Hematopoietic multipotent progenitor cell treated with erythropoietin and hydrocortisone succinate and interleukin-3 and kit ligand, for 6 days (in vitro differentiated cells): Measurements from ENCODE around the gene FUT4.
"Not testable (repeated sequence)": the region's sequence is repeated elsewhere in the genome, so short reads cannot be mapped to it uniquely, and the experiment has no call there.

Experiments used
- DNase-seq: peaks from one replicate; pipeline ENCODE4 v3.0.0-alpha.2; 2015

Gene FUT4

DNA sequence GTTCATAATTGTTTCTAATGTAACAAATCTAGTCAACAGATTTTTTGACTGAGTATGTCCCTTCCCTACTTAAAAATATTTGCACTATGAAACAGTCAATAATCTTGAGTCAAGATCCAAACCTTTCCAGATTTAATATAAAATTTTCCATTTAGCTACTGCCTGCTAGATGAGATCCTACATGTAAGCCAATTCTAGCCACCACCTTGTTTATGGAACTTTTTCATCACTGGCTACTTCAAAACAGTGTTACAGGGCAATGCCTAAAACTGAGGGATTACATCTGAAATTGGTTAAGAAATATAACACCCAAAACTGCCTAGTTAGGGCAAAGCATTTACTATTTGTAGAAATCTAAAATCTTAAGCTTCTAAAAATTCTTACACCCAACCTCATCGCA is 10.5 kb upstream of the FUT4 start:
- no peak for DNase-seq

DNA sequence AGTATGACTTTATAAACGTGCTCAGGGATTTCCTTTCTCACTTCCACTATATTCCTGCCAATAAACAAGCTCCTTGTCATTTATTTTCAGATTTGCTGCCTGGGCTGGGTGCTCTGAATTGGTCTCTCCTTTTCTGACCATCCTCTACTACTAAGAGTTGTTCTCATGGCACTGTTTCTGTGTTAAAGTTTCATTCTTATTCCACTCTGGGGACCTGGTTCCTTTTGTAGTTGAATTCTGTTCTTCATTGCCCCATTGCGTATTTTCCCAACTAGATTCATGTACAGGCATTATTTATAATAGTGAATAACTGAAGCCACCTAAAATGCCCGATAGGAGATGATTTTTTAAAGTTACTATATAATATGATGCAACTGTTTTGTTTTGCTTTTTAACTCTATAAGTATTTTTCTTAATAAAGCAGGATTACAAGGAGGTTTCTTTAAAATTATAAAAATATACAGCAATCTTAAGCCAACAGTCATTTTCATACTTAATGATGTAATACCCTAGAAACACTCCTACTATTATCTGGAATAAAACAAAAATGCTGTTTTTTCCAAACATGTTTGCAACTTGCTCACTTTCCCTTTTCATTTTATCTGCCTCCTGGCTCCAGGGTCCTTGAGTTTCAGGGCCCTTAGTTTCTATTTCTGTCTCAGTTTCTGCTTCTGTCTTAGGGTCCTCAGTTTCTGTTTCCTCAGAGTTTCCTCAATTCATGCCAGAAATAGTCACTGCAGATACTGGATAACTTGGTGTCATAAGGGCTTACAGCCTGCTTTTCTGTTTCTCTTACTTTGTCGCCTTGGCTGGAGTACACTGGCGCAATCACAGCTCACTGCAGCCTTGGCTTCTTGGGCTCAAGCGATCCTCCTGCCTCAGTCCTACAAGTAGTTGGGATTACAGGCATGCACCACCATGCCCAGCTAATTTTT is 9.8 kb upstream of the FUT4 start:
- no peak for DNase-seq

DNA sequence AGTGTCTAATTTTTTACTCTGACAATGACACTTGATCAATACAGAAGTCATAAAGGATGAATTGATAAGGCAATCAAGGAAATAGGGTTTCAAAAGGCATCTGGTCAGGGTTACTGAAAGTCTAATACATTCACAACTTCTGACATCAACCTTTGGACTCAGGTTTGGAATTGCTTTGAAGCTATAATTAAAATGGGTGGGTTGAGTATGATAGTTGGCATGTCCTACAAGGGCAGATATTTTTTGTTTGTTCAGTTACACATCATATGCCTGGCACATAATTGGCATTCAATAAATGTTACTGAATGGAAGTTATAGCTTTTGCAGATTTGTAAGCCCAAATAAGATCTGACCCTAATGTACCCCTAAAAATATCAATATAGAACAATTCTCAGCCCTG is 7.3 kb upstream of the FUT4 start:
- DNase-seq, result no peak

DNA sequence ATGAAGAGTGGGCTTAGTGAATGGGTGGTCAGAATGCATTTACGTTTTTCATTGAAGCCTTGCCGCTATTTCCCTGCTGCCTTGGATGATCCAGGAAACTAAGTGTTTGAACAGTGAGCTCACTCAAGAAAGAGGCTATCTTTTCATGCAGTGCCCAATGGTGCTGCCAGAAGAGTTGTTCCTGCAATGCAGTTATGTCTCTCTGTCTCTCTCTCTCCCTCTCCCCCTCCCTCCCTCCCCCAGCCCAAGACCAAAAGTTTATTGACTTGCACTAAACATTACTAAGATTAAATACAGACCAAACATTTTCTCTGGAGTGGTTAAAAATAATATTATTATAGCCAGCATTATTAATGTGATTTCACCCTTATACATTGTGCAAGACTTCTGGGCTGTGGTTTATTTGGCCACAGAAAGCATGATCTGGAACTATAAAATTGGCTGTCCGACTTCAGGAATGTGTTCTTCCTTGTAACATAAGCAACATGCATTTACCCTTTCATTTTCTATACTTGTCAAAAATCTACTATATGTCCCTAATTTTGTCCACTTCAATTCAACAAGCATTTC is 6.6 kb upstream of the FUT4 start:
- DNase-seq, result no peak

DNA sequence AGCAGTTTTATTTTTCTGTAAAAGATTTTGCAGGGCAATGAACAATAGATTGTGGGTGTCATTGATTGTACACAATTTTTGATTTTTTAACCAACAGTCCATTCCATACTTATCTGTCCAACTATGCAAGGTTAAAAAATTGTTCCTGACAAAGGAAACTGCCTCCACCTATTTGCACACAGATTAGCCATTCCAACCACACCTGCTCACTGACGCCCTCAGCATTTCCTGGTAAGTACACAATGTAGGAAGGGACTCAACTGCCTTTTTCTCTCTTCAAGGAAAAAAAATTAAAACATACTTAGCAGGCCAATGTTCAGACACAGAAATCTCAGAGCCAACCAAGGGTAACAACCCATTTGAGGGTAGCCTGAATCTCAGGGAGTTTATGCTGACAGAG is 4.3 kb upstream of the FUT4 start:
- no peak for DNase-seq

DNA sequence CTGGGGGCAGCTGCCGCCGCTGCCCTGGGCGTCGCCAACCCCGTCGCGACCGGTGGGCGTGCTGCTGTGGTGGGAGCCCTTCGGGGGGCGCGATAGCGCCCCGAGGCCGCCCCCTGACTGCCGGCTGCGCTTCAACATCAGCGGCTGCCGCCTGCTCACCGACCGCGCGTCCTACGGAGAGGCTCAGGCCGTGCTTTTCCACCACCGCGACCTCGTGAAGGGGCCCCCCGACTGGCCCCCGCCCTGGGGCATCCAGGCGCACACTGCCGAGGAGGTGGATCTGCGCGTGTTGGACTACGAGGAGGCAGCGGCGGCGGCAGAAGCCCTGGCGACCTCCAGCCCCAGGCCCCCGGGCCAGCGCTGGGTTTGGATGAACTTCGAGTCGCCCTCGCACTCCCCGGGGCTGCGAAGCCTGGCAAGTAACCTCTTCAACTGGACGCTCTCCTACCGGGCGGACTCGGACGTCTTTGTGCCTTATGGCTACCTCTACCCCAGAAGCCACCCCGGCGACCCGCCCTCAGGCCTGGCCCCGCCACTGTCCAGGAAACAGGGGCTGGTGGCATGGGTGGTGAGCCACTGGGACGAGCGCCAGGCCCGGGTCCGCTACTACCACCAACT is 1.0 kb downstream of the FUT4 start:
- DNase-seq, result peak; percentile 32

DNA sequence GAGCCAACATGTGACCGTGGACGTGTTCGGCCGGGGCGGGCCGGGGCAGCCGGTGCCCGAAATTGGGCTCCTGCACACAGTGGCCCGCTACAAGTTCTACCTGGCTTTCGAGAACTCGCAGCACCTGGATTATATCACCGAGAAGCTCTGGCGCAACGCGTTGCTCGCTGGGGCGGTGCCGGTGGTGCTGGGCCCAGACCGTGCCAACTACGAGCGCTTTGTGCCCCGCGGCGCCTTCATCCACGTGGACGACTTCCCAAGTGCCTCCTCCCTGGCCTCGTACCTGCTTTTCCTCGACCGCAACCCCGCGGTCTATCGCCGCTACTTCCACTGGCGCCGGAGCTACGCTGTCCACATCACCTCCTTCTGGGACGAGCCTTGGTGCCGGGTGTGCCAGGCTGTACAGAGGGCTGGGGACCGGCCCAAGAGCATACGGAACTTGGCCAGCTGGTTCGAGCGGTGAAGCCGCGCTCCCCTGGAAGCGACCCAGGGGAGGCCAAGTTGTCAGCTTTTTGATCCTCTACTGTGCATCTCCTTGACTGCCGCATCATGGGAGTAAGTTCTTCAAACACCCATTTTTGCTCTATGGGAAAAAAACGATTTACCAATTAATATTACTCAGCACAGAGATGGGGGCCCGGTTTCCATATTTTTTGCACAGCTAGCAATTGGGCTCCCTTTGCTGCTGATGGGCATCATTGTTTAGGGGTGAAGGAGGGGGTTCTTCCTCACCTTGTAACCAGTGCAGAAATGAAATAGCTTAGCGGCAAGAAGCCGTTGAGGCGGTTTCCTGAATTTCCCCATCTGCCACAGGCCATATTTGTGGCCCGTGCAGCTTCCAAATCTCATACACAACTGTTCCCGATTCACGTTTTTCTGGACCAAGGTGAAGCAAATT is 1.8 kb downstream of the FUT4 start:
- DNase-seq, result no peak

DNA sequence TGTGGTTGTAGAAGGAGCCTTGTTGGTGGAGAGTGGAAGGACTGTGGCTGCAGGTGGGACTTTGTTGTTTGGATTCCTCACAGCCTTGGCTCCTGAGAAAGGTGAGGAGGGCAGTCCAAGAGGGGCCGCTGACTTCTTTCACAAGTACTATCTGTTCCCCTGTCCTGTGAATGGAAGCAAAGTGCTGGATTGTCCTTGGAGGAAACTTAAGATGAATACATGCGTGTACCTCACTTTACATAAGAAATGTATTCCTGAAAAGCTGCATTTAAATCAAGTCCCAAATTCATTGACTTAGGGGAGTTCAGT is 2.4 kb downstream of the FUT4 start:
- no peak for DNase-seq

DNA sequence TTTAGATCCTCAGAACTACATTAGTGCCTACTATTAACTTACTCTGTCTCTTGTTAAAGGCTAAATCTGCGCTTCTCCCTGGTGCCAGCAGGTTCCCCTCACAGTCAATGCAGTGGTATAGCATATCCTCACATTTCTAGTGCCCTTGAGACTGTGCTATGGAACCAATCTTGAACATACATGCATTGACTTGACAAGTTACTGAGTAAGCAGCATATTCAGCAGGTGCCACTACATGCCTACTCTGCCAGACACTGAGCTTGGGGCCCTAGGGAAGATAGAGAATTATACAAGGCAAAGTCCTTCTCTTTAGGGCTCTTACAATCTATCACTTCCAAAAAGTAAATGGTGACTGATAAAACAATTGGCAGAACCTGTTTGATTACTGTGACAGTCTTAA is 3.2 kb downstream of the FUT4 start:
- DNase-seq, result peak; percentile 39

DNA sequence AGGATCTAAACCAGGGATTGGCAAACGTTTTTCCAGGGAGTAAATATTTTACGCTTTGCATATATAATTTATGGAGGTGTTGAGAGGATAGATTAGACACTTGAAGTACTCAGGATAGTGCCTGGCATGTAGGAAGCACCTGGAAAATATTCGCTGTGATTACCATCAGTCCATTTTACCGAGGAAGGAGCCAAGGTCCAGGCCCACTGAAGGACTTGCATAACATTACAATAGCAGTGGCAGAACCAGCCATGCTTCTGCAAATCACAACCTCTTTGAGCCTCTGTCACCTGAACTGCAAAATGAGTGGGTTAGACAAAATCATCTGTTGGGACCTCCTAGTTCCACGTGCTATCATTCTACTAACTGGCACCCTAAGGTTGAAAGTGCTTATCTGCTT is 5.4 kb downstream of the FUT4 start:
- DNase-seq, result peak; percentile 47

DNA sequence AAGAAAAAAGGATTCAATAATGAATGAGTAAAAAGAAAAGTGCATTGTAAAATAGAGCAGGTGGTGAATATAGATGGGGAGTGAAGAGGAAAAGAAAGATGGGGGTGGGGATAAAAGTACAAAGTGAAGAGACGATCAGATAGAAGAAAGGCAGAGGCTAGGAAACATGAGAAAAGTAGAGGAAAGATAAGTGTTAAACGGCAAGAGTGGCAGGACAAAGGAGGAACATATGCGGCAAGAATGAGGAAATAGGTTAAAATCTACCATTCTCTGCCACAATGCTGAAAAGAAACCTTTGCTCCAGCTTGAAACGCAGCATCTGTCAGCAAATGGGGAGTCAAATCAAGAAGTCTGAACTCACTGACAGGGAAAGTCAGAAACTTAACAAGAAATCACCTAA is 6.8 kb downstream of the FUT4 start:
- DNase-seq, result peak; percentile 37

DNA sequence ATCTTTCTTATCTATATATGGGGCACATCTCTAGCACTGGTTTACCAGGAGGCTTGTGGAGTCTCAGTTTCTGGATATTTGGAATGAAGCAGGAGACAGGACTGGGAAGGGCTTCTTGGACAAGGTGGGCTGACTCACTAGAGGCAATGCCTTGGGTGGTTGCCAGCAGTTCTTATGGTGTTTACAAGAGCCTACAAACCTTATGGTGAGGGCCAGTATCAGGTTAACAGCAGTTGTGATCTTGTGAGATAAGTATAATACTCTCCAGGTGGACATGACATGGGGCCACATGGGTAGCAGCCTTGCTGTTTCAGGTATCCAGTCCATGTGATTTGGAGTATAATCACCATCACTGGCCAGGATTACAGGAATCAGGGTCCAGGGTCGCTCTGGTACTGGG is 10.2 kb downstream of the FUT4 start:
- DNase-seq, result peak; percentile 41

DNA sequence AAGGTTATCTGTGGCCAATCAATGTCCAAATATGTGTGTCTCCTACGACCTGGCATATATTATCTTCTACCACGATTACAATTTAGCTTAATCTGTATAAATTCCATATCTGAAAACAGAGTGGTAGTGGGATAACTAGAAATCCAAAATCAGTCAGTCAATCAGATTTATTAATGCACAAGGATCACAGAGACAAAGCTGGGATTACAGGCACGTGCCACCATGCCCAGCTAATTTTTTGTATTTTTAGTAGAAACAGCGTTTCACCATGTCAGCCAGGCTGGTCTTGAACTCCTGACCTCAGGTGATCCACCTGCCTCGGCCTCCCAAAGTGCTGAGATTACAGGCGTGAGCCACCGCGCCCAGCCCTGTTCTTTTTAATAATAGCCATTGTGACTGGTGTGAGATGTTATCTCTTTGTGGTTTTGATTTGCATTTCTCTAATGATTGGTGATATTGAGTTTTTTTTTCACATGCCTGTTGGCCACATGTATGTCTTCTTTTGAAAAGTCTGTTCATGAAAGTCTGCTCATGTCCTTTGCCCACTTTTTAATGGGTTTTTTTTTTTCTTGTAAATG is 12.1 kb downstream of the FUT4 start:
- DNase-seq, result not testable (repeated sequence)

DNA sequence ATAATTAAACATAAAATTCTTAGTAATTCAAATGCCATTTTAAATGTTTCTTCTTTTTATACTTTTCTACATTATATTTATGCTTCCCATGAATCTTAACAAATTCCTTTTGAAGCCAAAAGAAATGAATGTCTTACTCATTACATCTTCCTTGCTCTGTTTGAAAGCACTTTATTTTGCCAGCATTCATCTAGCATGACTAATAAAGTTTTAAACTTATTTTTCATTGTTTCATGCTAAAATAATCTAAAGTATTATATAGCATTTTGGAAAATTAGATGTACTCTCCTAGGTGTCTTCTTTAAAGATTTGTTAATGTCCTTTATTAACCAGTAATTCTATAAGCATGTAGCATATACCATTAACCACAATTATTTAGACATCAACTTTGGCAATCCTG is 13.7 kb downstream of the FUT4 start:
- DNase-seq, result no peak

DNA sequence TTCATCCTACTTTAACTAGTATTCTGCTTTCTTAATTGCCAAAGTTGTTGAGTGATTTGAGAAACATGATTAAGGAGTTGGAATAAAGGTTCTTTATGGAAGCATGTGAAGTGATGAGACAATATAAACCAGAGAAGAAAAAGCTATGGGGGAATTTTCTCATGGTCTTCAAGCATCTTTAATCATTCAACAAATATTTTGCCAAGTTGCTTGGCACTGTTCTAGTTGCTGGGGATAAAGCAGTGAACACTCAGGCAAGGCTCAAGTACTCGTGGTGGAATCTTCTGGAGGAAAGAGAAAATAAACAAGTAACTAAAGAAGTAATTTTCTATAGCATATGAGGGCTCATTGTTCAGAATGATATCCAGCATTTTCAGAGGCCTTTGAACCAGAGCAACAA is 14.3 kb downstream of the FUT4 start:
- DNase-seq, result no peak

DNA sequence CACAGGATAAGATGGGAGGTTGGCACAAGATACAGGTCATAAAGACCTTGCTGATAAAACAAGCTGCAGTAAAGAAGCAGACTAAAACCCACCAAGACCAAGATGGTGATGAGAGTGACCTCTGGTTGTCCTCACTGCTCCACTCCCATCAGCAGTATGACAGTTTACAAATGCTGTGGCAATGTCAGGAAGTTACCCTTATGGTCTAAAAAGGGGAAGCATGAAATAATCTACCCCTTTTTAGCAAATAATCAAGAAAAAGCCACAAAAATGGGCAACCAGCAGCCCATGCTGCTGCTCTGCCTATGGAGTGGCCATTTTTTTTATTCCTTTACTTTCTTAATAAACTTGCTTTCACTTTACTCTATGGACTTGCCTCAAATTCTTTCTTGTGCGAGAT is 14.7 kb downstream of the FUT4 start:
- DNase-seq, result peak; percentile 71

DNA sequence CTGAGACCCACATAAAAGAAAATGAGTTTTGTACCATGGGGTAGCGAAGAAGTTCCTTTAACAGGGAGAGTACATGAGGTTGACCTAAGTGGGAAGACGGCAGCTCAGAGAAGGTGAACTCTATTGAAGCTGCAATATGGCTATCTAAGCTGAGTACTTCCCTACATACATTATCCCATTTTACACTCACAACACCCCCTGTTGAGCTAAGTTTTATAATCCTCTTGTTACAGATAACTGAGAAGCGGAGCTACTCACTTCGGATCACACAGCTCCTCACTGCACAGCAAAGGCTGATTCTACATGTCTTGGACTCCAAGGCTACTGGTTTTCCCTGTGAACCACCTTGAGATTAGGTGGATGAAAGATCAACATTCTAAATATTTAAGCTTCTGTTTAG is 15.2 kb downstream of the FUT4 start:
- no peak for DNase-seq

DNA sequence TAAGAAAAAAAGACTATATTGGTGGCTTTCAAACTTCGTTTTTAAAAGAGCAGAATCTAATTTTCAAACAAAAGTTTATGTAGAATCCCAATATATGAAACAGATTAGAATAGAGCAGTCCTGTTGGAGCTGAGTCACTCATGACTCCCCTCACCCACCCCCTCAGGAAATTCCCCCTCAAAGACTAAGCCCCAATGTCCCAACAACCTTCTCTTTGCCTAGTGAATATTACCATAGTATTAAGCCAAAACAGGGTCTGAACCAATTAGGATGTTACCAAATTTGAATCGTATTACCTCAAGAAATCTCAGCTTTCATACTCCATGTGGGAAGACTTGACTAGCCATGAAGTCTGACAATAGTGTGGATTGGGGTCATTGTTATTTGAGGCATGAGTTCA is 15.6 kb downstream of the FUT4 start:
- DNase-seq, result no peak

DNA sequence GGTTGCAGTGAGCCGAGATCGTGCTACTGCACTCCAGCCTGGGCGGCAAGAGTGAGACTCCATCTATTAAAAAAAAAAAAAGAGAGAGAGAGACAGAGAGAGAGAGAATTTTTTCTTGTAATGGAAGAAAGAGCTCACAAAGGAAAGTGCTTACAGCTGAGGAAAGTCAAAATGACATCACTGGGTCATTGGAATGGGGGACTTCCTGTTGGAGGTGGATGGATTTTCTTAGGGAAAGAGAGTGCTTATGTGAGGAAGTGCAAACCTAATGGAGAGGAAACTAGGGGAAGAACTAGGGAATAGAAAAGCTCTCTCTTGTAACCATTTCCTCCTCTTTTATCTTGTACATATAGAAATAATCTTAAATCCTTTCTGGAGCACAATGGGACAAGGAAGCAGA is 17.1 kb downstream of the FUT4 start:
- DNase-seq, result no peak

DNA sequence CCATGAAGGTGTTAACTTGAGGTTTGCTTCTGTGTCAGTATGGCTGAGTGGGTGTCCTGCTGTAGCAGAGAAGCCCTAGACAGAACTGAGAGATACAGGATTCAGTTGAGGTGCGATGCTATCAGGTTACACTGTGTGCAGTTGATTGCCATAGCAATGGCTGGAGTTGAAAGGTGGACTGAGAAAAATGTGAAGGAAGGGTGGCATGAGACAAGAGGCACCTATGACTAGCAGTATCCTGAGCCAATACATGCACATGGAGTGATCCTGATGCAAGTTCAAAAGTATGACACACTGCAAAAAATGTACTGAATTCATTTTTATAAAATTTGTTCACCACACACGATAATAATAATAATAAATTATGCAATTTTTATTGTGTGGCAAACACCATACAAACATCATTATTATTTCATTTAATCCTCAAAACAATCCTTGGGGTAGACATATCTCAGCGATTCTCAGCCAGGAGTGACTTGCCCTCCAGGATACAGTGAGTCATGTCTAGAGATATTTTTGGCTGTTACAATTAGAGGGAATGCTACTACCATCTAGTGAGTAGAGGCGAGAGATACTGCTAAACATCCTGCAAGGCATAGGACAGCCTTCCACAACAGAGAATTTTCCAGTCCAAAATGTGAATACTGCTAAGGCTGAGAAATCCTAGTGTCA is 19.6 kb downstream of the FUT4 start:
- DNase-seq, result no peak

DNA sequence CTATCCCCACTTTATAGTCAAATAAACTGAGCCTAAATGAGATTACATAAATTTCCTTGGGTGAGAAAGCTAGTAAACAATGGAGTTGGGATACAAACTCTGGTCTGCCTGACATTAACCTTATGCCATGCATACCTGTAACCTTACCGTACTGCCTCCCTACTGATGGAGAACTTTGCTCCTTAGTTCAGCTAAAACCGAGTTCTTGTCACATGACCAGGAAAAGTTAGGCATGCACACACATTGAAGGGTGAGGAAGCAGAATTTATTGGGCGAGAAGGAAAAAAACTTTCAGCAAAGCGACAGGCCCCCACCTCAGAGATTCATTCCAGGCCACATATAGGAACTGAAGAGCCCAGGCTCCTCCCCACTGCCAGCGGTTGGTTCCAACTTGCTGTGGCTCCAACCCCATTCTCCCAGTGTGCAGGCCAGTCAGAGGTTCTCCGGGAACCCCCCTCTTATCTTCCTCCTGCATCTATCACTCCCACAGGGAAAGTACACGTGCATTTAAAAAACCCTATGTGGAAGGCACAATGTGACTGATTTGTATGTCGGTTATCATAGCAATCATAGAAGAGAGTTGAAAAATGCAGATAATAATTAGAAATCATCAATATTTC is 20.2 kb downstream of the FUT4 start:
- DNase-seq, result no peak

DNA sequence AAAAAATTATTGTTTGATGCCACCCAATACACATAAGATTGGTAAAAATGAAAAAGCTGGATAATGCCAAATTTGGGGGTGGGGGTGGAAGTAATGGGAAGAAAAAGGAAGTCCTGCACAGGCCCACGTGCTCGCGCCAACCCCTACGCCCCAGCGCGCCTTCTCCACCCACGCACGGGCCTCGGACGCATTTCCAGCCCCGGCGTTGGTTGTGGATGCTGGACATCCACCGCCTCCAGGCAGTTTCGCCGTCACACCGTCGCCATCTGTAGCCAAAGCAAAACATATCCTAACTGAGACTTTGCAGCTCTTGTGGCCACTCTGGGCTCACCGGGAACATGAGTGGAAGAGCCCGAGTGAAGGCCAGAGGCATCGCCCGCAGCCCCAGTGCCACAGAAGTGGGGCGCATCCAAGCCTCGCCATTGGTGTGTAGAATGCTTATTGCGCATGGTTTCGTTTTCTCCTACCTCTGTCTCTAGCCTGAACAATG is 23.5 kb downstream of the FUT4 start, which contains the start of gene PIWIL4:
PIWIL4 (plus strand) TSS at position 188 of the 490 bp plus-strand sequence; CDS start at position 339, 151 bp downstream.
- no peak for DNase-seq
